HCT116 (cell line): ENCODE data around the gene GATM. TPM values are rescaled to one million over a fixed set of nuclear protein-coding genes. Genes with fewer than 3 reads are reported as not detected.

Experiments used
- ATAC-seq: fragments of 200-7000 bp; cut with Tn5 transposase; 2 replicates; pipeline ENCODE4 v1.9.1; 2020; ENCODE audit warnings: mild to moderate bottlenecking, moderate library complexity
- BruUV-seq: library from RNA; stranded (reverse); fragments of 400-500 nt; replicated peaks from 2 replicates; lab custom pipeline; 2021; lab: Mats Ljungman, UMichigan
- CTCF ChIA-PET: fragments of 300-600 bp; sonication (Branson Sonifier 250); formaldehyde crosslinking; loops from one replicate; lab custom pipeline; 2021; ENCODE audit warnings: antibody characterized with exemption; lab: Charles Lee
- POLR2A ChIA-PET: fragments of 300-600, 350-600 bp; sonication (Branson Sonifier 250); formaldehyde crosslinking; loops from one replicate; lab custom pipeline; 2021; ENCODE audit warnings: antibody characterized with exemption; lab: Charles Lee
- RAD21 ChIA-PET, 2 experiments: fragments of 300-600 bp; sonication (Branson Sonifier 250); formaldehyde crosslinking; loops; one replicate each; lab custom pipeline; 2023; ENCODE audit warnings: low total read pairs in 2 of 2; ENCODE audit not compliant: uncharacterized antibody in 2 of 2, unreplicated experiment in 2 of 2, low non-redundant PET in 1 of 2; lab: Charles Lee
- DNase-seq: peaks from one replicate; pipeline ENCODE4 v3.0.0-alpha.2; 2010; ENCODE audit warnings: low read depth, low spot score
- H2AFZ ChIP-seq: fragments of 200-600 bp; shearing (Covaris generic), sonication (generic); 2 replicates; pipeline ENCODE4 v1.6.1; 2017; ENCODE audit warnings: low read depth, mixed run types, mixed read lengths, antibody characterized with exemption, low read length; ENCODE audit not compliant: poor library complexity, severe bottlenecking
- H3K27ac ChIP-seq: 2 replicates; pipeline ENCODE4 v1.5.1; 2012; ENCODE audit warnings: low read depth, low read length
- H3K27me3 ChIP-seq: fragments of 200-600 bp; sonication (generic); 2 replicates; pipeline ENCODE4 v1.6.1; 2016; ENCODE audit warnings: mixed run types, low read length, mixed read lengths; ENCODE audit not compliant: insufficient read depth
- H3K36me3 ChIP-seq, 2 experiments: fragments of 200-500 bp in 1 of 2; fragments of 200-600 bp in 1 of 2; sonication (Bioruptor generic) in 1 of 2; sonication (generic) in 1 of 2; 2 replicates each; pipeline versions ENCODE4 v1.5.1 to v1.6.1; 2014 to 2016; ENCODE audit warnings: low read length in 2 of 2, inconsistent platforms in 1 of 2, mixed read lengths in 1 of 2, mixed run types in 1 of 2; ENCODE audit not compliant: insufficient read depth in 2 of 2, control insufficient read depth in 1 of 2
- H3K4me1 ChIP-seq, 2 experiments: fragments of 200-600 bp in 1 of 2; sonication (generic) in 1 of 2; 2 replicates each; pipeline versions ENCODE4 v1.5.1 to v1.6.1; 2012 to 2017; ENCODE audit warnings: low read length in 2 of 2, inconsistent platforms in 1 of 2, mild to moderate bottlenecking in 1 of 2, mixed read lengths in 1 of 2, mixed run types in 1 of 2, moderate library complexity in 1 of 2; ENCODE audit not compliant: insufficient read depth in 2 of 2, control insufficient read depth in 1 of 2
- H3K4me2 ChIP-seq: fragments of 200-600 bp; sonication (generic); 2 replicates; pipeline ENCODE4 v1.6.1; 2017; ENCODE audit warnings: mixed run types, low read length, mixed read lengths
- H3K4me3 ChIP-seq, 2 experiments: fragments of 200-600 bp in 1 of 2; sonication (generic) in 1 of 2; replicated peaks in 1 of 2; 2 replicates each; pipeline ENCODE4 v1.5.1; 2011 to 2016; ENCODE audit warnings: low read length in 2 of 2, control low read depth in 1 of 2, low read depth in 1 of 2, mild to moderate bottlenecking in 1 of 2, mixed read lengths in 1 of 2, mixed run types in 1 of 2
- H3K79me2 ChIP-seq: fragments of 200-600 bp; sonication (generic); 2 replicates; pipeline ENCODE4 v1.6.1; 2017; ENCODE audit warnings: mild to moderate bottlenecking, mixed run types, low read length, moderate library complexity, mixed read lengths; ENCODE audit not compliant: insufficient read depth
- H3K9ac ChIP-seq: fragments of 200-600 bp; sonication (generic); 2 replicates; pipeline ENCODE4 v1.6.1; 2016; ENCODE audit warnings: low read length, mixed read lengths
- H3K9me2 ChIP-seq: fragments of 200-600 bp; sonication (generic), shearing (Covaris generic); 2 replicates; pipeline ENCODE4 v1.6.1; 2017; ENCODE audit warnings: mixed run types, mild to moderate bottlenecking, moderate library complexity; ENCODE audit not compliant: insufficient read depth
- H3K9me3 ChIP-seq, 2 experiments: fragments of 200-500 bp in 1 of 2; fragments of 200-600 bp in 1 of 2; sonication (Bioruptor generic) in 1 of 2; sonication (generic) in 1 of 2; 2 replicates each; pipeline ENCODE4 v1.6.1; 2014 to 2017; ENCODE audit warnings: low read length in 2 of 2, mixed read lengths in 2 of 2, inconsistent platforms in 1 of 2, low read depth in 1 of 2, mild to moderate bottlenecking in 1 of 2, mixed run types in 1 of 2, moderate library complexity in 1 of 2; ENCODE audit not compliant: control insufficient read depth in 1 of 2, insufficient read depth in 1 of 2
- H4K20me1 ChIP-seq: fragments of 200-600 bp; sonication (generic), shearing (Covaris generic); 2 replicates; pipeline ENCODE4 v1.6.1; 2017; ENCODE audit warnings: mixed run types, mild to moderate bottlenecking, moderate library complexity; ENCODE audit not compliant: insufficient read depth
- ATF3 ChIP-seq: IDR thresholded peaks from 2 replicates; pipeline ENCODE4 v1.6.1; 2012
- CBX3 ChIP-seq: IDR thresholded peaks from 2 replicates; pipeline ENCODE4 v1.6.1; 2012; ENCODE audit warnings: low read depth
- CEBPB ChIP-seq: IDR thresholded peaks from 2 replicates; pipeline ENCODE4 v1.6.1; 2012; ENCODE audit warnings: low read depth
- CTCF ChIP-seq, 3 experiments: fragments of 200-600 bp in 1 of 3; sonication (generic) in 1 of 3; IDR thresholded peaks in 2 of 3; conservative IDR thresholded peaks in 1 of 3; 2 replicates each; pipeline ENCODE4 v1.5.1; 2012 to 2017; ENCODE audit warnings: low read depth in 2 of 3, low read length in 2 of 3, antibody characterized with exemption in 1 of 3, borderline replicate concordance in 1 of 3, control low read depth in 1 of 3, mild to moderate bottlenecking in 1 of 3, mixed read lengths in 1 of 3, mixed run types in 1 of 3, moderate library complexity in 1 of 3; ENCODE audit not compliant: insufficient read depth in 1 of 3
- EGR1 ChIP-seq: IDR thresholded peaks from 2 replicates; pipeline ENCODE4 v1.6.1; 2012; ENCODE audit warnings: low read depth
- MAX ChIP-seq: IDR thresholded peaks from 2 replicates; pipeline ENCODE4 v1.6.1; 2012
- POLR2A ChIP-seq: IDR thresholded peaks from 2 replicates; pipeline ENCODE4 v1.7.0; 2011; ENCODE audit warnings: borderline replicate concordance; ENCODE audit not compliant: insufficient read depth, insufficient read length; ENCODE audit errors: extremely low read depth
- POLR2AphosphoS5 ChIP-seq: IDR thresholded peaks from 2 replicates; pipeline ENCODE4 v1.6.1; 2011; ENCODE audit warnings: mild to moderate bottlenecking, low read depth, low read length, moderate library complexity
- RAD21 ChIP-seq: IDR thresholded peaks from 2 replicates; pipeline ENCODE4 v1.6.1; 2012; ENCODE audit warnings: low read depth, mild to moderate bottlenecking
- REST ChIP-seq: IDR thresholded peaks from 2 replicates; pipeline ENCODE4 v1.6.1; 2012; ENCODE audit warnings: low read depth
- SIN3A ChIP-seq: IDR thresholded peaks from 2 replicates; pipeline ENCODE4 v1.6.1; 2012; ENCODE audit warnings: low read depth
- SP1 ChIP-seq: IDR thresholded peaks from 2 replicates; pipeline ENCODE4 v1.6.1; 2012; ENCODE audit warnings: low read depth
- SRF ChIP-seq: IDR thresholded peaks from 2 replicates; pipeline ENCODE4 v1.6.1; 2012; ENCODE audit warnings: low read depth
- TCF7L2 ChIP-seq: IDR thresholded peaks from 2 replicates; pipeline ENCODE4 v1.7.0; 2011; ENCODE audit warnings: borderline replicate concordance, inconsistent platforms; ENCODE audit not compliant: insufficient read depth, insufficient read length; ENCODE audit errors: extremely low read depth
- YY1 ChIP-seq: IDR thresholded peaks from 2 replicates; pipeline ENCODE4 v1.6.1; 2011; ENCODE audit warnings: low read length, low read depth, moderate library complexity, mild to moderate bottlenecking; ENCODE audit not compliant: insufficient replicate concordance; ENCODE audit errors: extremely low read depth
- ZBTB33 ChIP-seq: IDR thresholded peaks from 2 replicates; pipeline ENCODE4 v1.6.1; 2011; ENCODE audit warnings: mild to moderate bottlenecking, low read length, moderate library complexity; ENCODE audit not compliant: insufficient replicate concordance; ENCODE audit errors: extremely low read depth
- ZNF274 ChIP-seq: fragments of 200-500 bp; sonication (Bioruptor generic); IDR thresholded peaks from 2 replicates; pipeline ENCODE4 v1.6.1; 2014; ENCODE audit warnings: mild to moderate bottlenecking, low read depth, low read length, inconsistent platforms
- intact Hi-C: fragments of 100-400 bp; cut with micrococcal nuclease; formaldehyde crosslinking; loops from 2 replicates; pipeline ENCODE4 v1.10.0; 2022
- total RNA-seq: library from RNA; stranded (reverse); gene quantifications from one replicate; pipeline ENCODE4 v1.2.1, GENCODE V29; 2021; ENCODE audit not compliant: unreplicated experiment

The GATM gene
- total RNA-seq, 1 experiment from 2014 or later: 3.1 TPM

- no peak overlapping the region for H3K4me2 ChIP-seq
- ATAC-seq: peak; percentile 81
- no peaks in the 10 kb centered on the region for H3K9me3 ChIP-seq
- H3K27ac ChIP-seq: no peak overlapping the region
- H3K27me3 ChIP-seq: no peaks in the 10 kb centered on the region
- intact Hi-C loops: no loop called here
- H4K20me1 ChIP-seq: no peaks in the 10 kb centered on the region
- no peak overlapping the region for H2AFZ ChIP-seq
- no peaks in the 10 kb centered on the region for H3K79me2 ChIP-seq
- H3K9ac ChIP-seq: no peak overlapping the region
- CTCF ChIA-PET: interaction anchor here (1.1 kb wide), 1 partner anchor 231 kb away, joined by 3 read pairs; no protein-coding TSS in a partner anchor
- POLR2A ChIA-PET: no interaction called here
- BruUV-seq: no TSS peak
- TF ChIP-seq REST (no peak), EGR1 (no peak), RAD21 (peak; percentile 55), SRF (no peak), POLR2A (no peak), ZNF274 (no peak), SIN3A (no peak), SP1 (no peak), ZBTB33 (no peak), TCF7L2 (no peak), MAX (no peak), POLR2AphosphoS5 (no peak), CEBPB (0 out of 2 replicates have a peak, but pooled peaks have one; percentile 22), ATF3 (no peak), CBX3 (no peak), YY1 (no peak), CTCF (IDR thresholded peaks at IDR 0.05 in 2 of 3, conservative IDR thresholded peaks at IDR 0.05 in 1 of 3; ENCODE audit: borderline replicate concordance in 1 of 3, insufficient read depth in 1 of 3, low read depth in 2 of 3, low read length in 2 of 3) (peak in 2 of 3 experiments; percentile 23 to 48; a peak in 3 of 6 replicates)
- no peaks in the 10 kb centered on the region for H3K9me2 ChIP-seq
- H3K4me1 ChIP-seq: no peaks in the 10 kb centered on the region
- H3K36me3 ChIP-seq: no peaks in the 10 kb centered on the region
- RAD21 ChIA-PET: no interaction called here
- DNase-seq: no peak
- no peak overlapping the region for H3K4me3 ChIP-seq
Observed at GRCh38 chr15:45393851-45394250, 15.5 kb upstream of the GATM start.
